HEK293 (cell line): Measurements from ENCODE around the gene ABHD14A.

Experiments used
- CTCF ChIA-PET: fragments of 350-600 bp; formaldehyde crosslinking; extraction: SDS; loops from one replicate; lab custom pipeline; 2021; ENCODE audit warnings: antibody characterized with exemption; lab: Yijun Ruan, JAX
- POLR2A ChIA-PET: fragments of 300-600 bp; formaldehyde crosslinking; extraction: SDS; loops from one replicate; lab custom pipeline; 2020; ENCODE audit warnings: antibody characterized with exemption, inconsistent platforms; lab: Yijun Ruan, JAX
- H3K27ac ChIP-seq: fragments of 200-500 bp; sonication (Bioruptor generic); 2 replicates; pipeline ENCODE4 v1.5.1; 2014; ENCODE audit warnings: low read depth, low read length, control low read depth, inconsistent platforms; ENCODE audit errors: extremely low read depth
- H3K36me3 ChIP-seq, 2 experiments: fragments of 200-500 bp in 1 of 2; sonication (Bioruptor generic) in 1 of 2; 1 replicate in 1 of 2; 2 replicates in 1 of 2; pipeline ENCODE4 v1.5.1; 2014 to 2017; ENCODE audit warnings: inconsistent platforms in 2 of 2, low read length in 2 of 2; ENCODE audit not compliant: control insufficient read depth in 2 of 2, insufficient read depth in 1 of 2
- H3K4me1 ChIP-seq: fragments of 200-500 bp; sonication (Bioruptor generic); 2 replicates; pipeline ENCODE4 v1.5.1; 2014; ENCODE audit warnings: mild to moderate bottlenecking, low read length, inconsistent platforms; ENCODE audit not compliant: control insufficient read depth, insufficient read depth
- H3K4me3 ChIP-seq: 2 replicates; pipeline ENCODE4 v1.5.1; 2011; ENCODE audit warnings: low read depth, mild to moderate bottlenecking, control low read depth, low read length, moderate library complexity
- H3K9me3 ChIP-seq: fragments of 200-500 bp; sonication (Bioruptor generic); 2 replicates; pipeline ENCODE4 v1.5.1; 2014; ENCODE audit warnings: low read depth, low read length, inconsistent platforms; ENCODE audit not compliant: control insufficient read depth, insufficient read depth
- INSM2 ChIP-seq: fragments of 450-650 bp; formaldehyde crosslinking; IDR thresholded peaks from 2 replicates; pipeline ENCODE4 v1.5.1; 2016; ENCODE audit warnings: missing biosample characterization, missing genetic modification characterization
- PBX3 ChIP-seq: sonication (generic); formaldehyde crosslinking; IDR thresholded peaks from 2 replicates; pipeline ENCODE4 v1.8.1; 2022; ENCODE audit warnings: mild to moderate bottlenecking, moderate library complexity, missing genetic modification reagents
- PRDM2 ChIP-seq: fragments of 450-650 bp; formaldehyde crosslinking; IDR thresholded peaks from 2 replicates; pipeline ENCODE4 v1.5.1; 2016; ENCODE audit warnings: missing biosample characterization, missing genetic modification characterization, borderline replicate concordance
- PRDM6 ChIP-seq: fragments of 450-650 bp; formaldehyde crosslinking; IDR thresholded peaks from 2 replicates; pipeline ENCODE4 v1.5.1; 2017; ENCODE audit warnings: missing biosample characterization, missing genetic modification characterization
- ZBTB1 ChIP-seq: fragments of 450-650 bp; formaldehyde crosslinking; IDR thresholded peaks from 2 replicates; pipeline ENCODE4 v1.5.1; 2016; ENCODE audit warnings: missing biosample characterization, missing genetic modification characterization
- ZBTB21 ChIP-seq: fragments of 450-650 bp; formaldehyde crosslinking; IDR thresholded peaks from 2 replicates; pipeline ENCODE4 v1.5.1; 2017; ENCODE audit warnings: missing biosample characterization, missing genetic modification characterization
- ZFP69B ChIP-seq: fragments of 450-650 bp; formaldehyde crosslinking; IDR thresholded peaks from 2 replicates; pipeline ENCODE4 v1.5.1; 2016; ENCODE audit warnings: missing biosample characterization, missing genetic modification characterization
- ZNF248 ChIP-seq: fragments of 450-650 bp; formaldehyde crosslinking; IDR thresholded peaks from 2 replicates; pipeline ENCODE4 v1.5.1; 2017; ENCODE audit warnings: missing biosample characterization, missing genetic modification characterization
- ZNF335 ChIP-seq: fragments of 450-650 bp; formaldehyde crosslinking; conservative IDR thresholded peaks from 2 replicates; pipeline ENCODE4 v1.5.1; 2016; ENCODE audit warnings: missing biosample characterization, missing genetic modification characterization
- ZNF354C ChIP-seq: fragments of 450-650 bp; formaldehyde crosslinking; IDR thresholded peaks from 2 replicates; pipeline ENCODE4 v1.5.1; 2016; ENCODE audit warnings: missing biosample characterization, missing genetic modification characterization, low read depth, borderline replicate concordance
- ZNF391 ChIP-seq: fragments of 450-650 bp; formaldehyde crosslinking; IDR thresholded peaks from 2 replicates; pipeline ENCODE4 v1.5.1; 2016; ENCODE audit warnings: low read depth, missing biosample characterization, missing genetic modification characterization, borderline replicate concordance
- ZNF510 ChIP-seq: fragments of 450-650 bp; formaldehyde crosslinking; IDR thresholded peaks from 2 replicates; pipeline ENCODE4 v1.5.1; 2018; ENCODE audit warnings: mild to moderate bottlenecking, missing genetic modification characterization, missing biosample characterization; ENCODE audit not compliant: insufficient replicate concordance
- ZNF560 ChIP-seq: fragments of 450-650 bp; formaldehyde crosslinking; IDR thresholded peaks from 2 replicates; pipeline ENCODE4 v1.5.1; 2017; ENCODE audit warnings: missing biosample characterization, missing genetic modification characterization, borderline replicate concordance
- ZNF639 ChIP-seq: fragments of 450-650 bp; formaldehyde crosslinking; IDR thresholded peaks from 2 replicates; pipeline ENCODE4 v1.5.1; 2016; ENCODE audit warnings: missing biosample characterization, missing genetic modification characterization
- ZNF660 ChIP-seq: fragments of 450-650 bp; IDR thresholded peaks from 2 replicates; pipeline ENCODE4 v1.5.1; 2018; ENCODE audit warnings: missing biosample characterization, mild to moderate bottlenecking, missing genetic modification characterization
- ZXDB ChIP-seq: fragments of 450-650 bp; formaldehyde crosslinking; IDR thresholded peaks from 2 replicates; pipeline ENCODE4 v1.5.1; 2016; ENCODE audit warnings: missing biosample characterization, missing genetic modification characterization

Gene ABHD14A

GRCh38 chr3:51985063-51985462, 10.2 kb downstream of the ABHD14A start:
- Histone ChIP-seq H3K9me3 (no peaks in the 10 kb centered on the region), H3K4me1 (no peaks in the 10 kb centered on the region), H3K4me3 (no peak overlapping the region), H3K36me3 (peaks cover 0 to 8% of the 10 kb centered on the region in 2 experiments; a peak in 1 of 3 replicates), H3K27ac (no peak overlapping the region)
- CTCF ChIA-PET: no interaction called here
- POLR2A ChIA-PET: interaction anchor here (0.6 to 3.6 kb wide), 2 partner anchors 10 to 190 kb away, joined by 3 to 47 read pairs; partner anchors contain the start of gene RPL29
- no peak for TF ChIP-seq INSM2 (tag by site-specific recombination)
- no peak for TF ChIP-seq PRDM6 (tag by site-specific recombination)
- no peak for TF ChIP-seq ZBTB1 (tag by site-specific recombination)
- no peak for TF ChIP-seq ZBTB21 (tag by site-specific recombination)
- no peak for TF ChIP-seq PRDM2 (tag by site-specific recombination)
- TF ChIP-seq ZNF639: no peak
- TF ChIP-seq ZNF391 (tag by site-specific recombination): no peak
- TF ChIP-seq ZNF248 (tag by site-specific recombination): no peak
- no peak for TF ChIP-seq ZXDB (tag by site-specific recombination)
- TF ChIP-seq PBX3 (CRISPR knock-in tag): no peak
- no peak for TF ChIP-seq ZNF354C (tag by site-specific recombination)
- TF ChIP-seq ZNF335 (tag by site-specific recombination): no peak
- no peak for TF ChIP-seq ZNF510 (tag by site-specific recombination)
- TF ChIP-seq ZNF660: no peak
- TF ChIP-seq ZNF560 (tag by site-specific recombination): no peak
- TF ChIP-seq ZFP69B (tag by site-specific recombination): no peak
